ENCODE data around the gene S100A7. TPM values are rescaled to one million over a fixed set of nuclear protein-coding genes. Genes with fewer than 3 reads are reported as not detected.
A peak's percentile ranks its signal among the peaks of the same experiment; 100 is the strongest.

S100A7 gene
- total and polyA plus RNA-seq, 2 of the 4 experiments (the other 2 are of a cell fraction): not detected

DNA sequence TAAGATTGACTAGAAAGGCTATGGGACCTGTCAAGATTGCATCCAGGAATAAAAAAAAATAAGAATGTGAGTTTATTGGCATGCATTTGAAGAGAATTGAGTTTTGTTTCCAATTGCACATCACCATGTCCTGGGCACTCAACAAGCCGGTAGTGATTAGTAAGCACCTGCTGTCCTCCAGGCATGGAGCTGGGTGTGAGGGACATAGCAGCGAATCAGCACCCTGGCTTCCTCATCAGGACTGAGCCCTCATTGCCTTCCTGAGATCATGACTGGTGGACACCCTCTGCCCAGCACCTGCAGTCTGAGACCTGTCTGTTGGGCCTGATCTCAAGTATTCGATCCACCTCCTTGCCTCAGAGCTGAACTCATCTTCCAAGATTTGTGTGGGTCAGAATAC lies 48.6 kb upstream of the S100A7 start:
- Histone ChIP-seq H2BK120ac (ENCODE audit: low read depth, low read length) (peak overlapping the region; percentile 46; the same call in 1 of the 2 replicates), H4K8ac (ENCODE audit: low read depth in 2 of 2, low read length in 2 of 2) (no peak overlapping the region), H3K27ac (ENCODE audit: insufficient read depth, low read length) (no peak overlapping the region), H3K56ac (ENCODE audit: extremely low read depth, insufficient read depth, low read length) (no peak overlapping the region), H3K23ac (ENCODE audit: low read depth, low read length) (no peak overlapping the region), H3K4me3 (ENCODE audit: insufficient read depth, low read depth, low read length) (no peak overlapping the region), H4K91ac (ENCODE audit: insufficient read depth, low read depth, low read length) (peak overlapping the region; percentile 18; the same call in 1 of the 2 replicates), H2BK15ac (ENCODE audit: low read depth, low read length) (peak overlapping the region; percentile 46; the same call in 1 of the 3 replicates), H4K5ac (ENCODE audit: low read depth, low read length) (no peak overlapping the region), H3K4me1 (ENCODE audit: control insufficient read depth, insufficient read depth, low read length) (peaks cover 23% of the 10 kb centered on the region), H3K4ac (ENCODE audit: low read depth, low read length) (no peak overlapping the region; the same call in 1 of the 2 replicates), H2BK20ac (ENCODE audit: low read depth, low read length) (peak overlapping the region; percentile 54), H3K79me1 (ENCODE audit: low read depth in 1 of 2, low read length in 2 of 2) (peaks cover 0 to 4% of the 10 kb centered on the region in 2 experiments; a peak in 1 of 4 replicates), H2AK9ac (replicated peaks; ENCODE audit: low read depth, low read length, poor library complexity) (no peak overlapping the region), H4K20me1 (ENCODE audit: insufficient read depth, low read length) (no peaks in the 10 kb centered on the region), H3K18ac (ENCODE audit: low read depth, low read length) (no peak overlapping the region), H3K9me3 (ENCODE audit: control insufficient read depth, insufficient read depth, low read length) (no peaks in the 10 kb centered on the region), H3K4me2 (ENCODE audit: low read depth, low read length) (no peak overlapping the region), H2BK5ac (ENCODE audit: low read depth, low read length, poor library complexity, severe bottlenecking) (no peak overlapping the region), H3K14ac (replicated peaks; ENCODE audit: low read depth, low read length) (no peak overlapping the region), H3K9ac (ENCODE audit: low read depth, low read length) (no peak overlapping the region), H3K36me3 (ENCODE audit: control insufficient read depth, insufficient read depth, low read length) (no peaks in the 10 kb centered on the region), H3K27me3 (ENCODE audit: control insufficient read depth, insufficient read depth, low read length) (no peaks in the 10 kb centered on the region), H2AK5ac (ENCODE audit: low read depth, low read length) (peak overlapping the region; percentile 88), H3K9me1 (ENCODE audit: insufficient read depth, low read length) (peaks cover 12% of the 10 kb centered on the region), H2AFZ (replicated peaks; ENCODE audit: low read length, poor library complexity) (peak overlapping the region; percentile 57)
- DNase-seq (no peak), ATAC-seq (ENCODE audit: low read depth) (no peak)
- intact Hi-C loops (cut with micrococcal nuclease): loop anchor here (10.0 kb wide), 1 partner anchor 476 kb away; the partner anchor contains the start of gene RAB13
- TF ChIP-seq NFE2L2 (IDR thresholded peaks at IDR 0.05; ENCODE audit: low read depth, low read length) (no peak), MXI1 (IDR thresholded peaks at IDR 0.05; ENCODE audit: borderline replicate concordance, low read depth, low read length) (no peak), MAZ (IDR thresholded peaks at IDR 0.05; ENCODE audit: borderline replicate concordance, low read depth, low read length) (no peak), RCOR1 (IDR thresholded peaks at IDR 0.05; ENCODE audit: insufficient replicate concordance, low read length) (no peak), CHD1 (IDR thresholded peaks at IDR 0.05; ENCODE audit: low read depth, low read length) (no peak), RFX5 (IDR thresholded peaks at IDR 0.05; ENCODE audit: low read depth, low read length) (no peak), BHLHE40 (IDR thresholded peaks at IDR 0.05; ENCODE audit: low read depth, low read length) (no peak), FOS (IDR thresholded peaks at IDR 0.05; ENCODE audit: low read depth, low read length) (no peak), POLR2A (IDR thresholded peaks at IDR 0.05; ENCODE audit: low read depth, low read length) (no peak)
- TF ChIP-seq, protein P1, sequence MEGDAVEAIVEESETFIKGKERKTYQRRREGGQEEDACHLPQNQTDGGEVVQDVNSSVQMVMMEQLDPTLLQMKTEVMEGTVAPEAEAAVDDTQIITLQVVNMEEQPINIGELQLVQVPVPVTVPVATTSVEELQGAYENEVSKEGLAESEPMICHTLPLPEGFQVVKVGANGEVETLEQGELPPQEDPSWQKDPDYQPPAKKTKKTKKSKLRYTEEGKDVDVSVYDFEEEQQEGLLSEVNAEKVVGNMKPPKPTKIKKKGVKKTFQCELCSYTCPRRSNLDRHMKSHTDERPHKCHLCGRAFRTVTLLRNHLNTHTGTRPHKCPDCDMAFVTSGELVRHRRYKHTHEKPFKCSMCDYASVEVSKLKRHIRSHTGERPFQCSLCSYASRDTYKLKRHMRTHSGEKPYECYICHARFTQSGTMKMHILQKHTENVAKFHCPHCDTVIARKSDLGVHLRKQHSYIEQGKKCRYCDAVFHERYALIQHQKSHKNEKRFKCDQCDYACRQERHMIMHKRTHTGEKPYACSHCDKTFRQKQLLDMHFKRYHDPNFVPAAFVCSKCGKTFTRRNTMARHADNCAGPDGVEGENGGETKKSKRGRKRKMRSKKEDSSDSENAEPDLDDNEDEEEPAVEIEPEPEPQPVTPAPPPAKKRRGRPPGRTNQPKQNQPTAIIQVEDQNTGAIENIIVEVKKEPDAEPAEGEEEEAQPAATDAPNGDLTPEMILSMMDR (conservative IDR thresholded peaks at IDR 0.05; ENCODE audit: low read depth, low read length): no peak
- TF ChIP-seq, protein P2, sequence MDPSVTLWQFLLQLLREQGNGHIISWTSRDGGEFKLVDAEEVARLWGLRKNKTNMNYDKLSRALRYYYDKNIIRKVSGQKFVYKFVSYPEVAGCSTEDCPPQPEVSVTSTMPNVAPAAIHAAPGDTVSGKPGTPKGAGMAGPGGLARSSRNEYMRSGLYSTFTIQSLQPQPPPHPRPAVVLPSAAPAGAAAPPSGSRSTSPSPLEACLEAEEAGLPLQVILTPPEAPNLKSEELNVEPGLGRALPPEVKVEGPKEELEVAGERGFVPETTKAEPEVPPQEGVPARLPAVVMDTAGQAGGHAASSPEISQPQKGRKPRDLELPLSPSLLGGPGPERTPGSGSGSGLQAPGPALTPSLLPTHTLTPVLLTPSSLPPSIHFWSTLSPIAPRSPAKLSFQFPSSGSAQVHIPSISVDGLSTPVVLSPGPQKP (IDR thresholded peaks at IDR 0.05; ENCODE audit: borderline replicate concordance, low read depth, low read length): no peak
- TF ChIP-seq, protein P3, sequence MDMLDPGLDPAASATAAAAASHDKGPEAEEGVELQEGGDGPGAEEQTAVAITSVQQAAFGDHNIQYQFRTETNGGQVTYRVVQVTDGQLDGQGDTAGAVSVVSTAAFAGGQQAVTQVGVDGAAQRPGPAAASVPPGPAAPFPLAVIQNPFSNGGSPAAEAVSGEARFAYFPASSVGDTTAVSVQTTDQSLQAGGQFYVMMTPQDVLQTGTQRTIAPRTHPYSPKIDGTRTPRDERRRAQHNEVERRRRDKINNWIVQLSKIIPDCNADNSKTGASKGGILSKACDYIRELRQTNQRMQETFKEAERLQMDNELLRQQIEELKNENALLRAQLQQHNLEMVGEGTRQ (IDR thresholded peaks at IDR 0.05; ENCODE audit: low read depth, low read length): no peak
- ChIA-PET CTCF (no interaction called here), POLR2A (ENCODE audit: unreplicated experiment) (no interaction called here)
- dilution Hi-C loops (cut with HindIII; ENCODE audit: low sequenced_read_pairs, unreplicated experiment): no loop called here
- no TSS peak for BruUV-seq (replicated peaks)
- 100% methylated on average over 2 of the region's 3 CpGs; no CpG with 5 or more reads in 1 of the 2 experiments for WGBS, 2 experiments (ENCODE audit: extremely low coverage in 2 of 2, insufficient read length in 1 of 2)
- in situ Hi-C loops (cut with MboI; ENCODE audit: low sequenced_read_pairs): loop anchor here (5.0 kb wide), 1 partner anchor 238 kb away; no protein-coding TSS in a partner anchor

Data from IMR-90 (cell line).